ENCODE measurements around the gene SDK1. TPM values are rescaled to one million over a fixed set of nuclear protein-coding genes. Genes with fewer than 3 reads are reported as not detected.

Gene SDK1
- total RNA-seq, 1 donor, result 0.36 TPM

DNA sequence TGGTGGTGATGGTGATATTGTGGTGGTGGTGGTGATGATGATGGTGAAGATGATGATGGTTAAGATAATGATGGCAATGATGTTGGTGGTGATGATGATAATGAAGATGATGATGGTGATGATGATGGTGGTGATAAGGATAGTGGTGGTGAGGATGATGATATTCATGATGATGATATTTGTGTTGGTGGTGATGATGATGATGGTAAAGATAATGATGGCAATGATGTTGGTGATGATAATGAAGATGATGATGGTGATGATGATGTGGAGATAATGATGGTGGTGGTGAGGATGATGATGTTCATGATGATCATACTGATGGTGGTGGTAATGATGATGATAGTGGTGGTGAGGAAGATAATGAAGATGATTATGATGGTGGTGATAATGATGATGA, 30.7 kb upstream of the SDK1 start:
- H4K20me1 ChIP-seq (ENCODE audit: insufficient read depth, low read length), result no peaks in the 10 kb centered on the region
- H3K4me3 ChIP-seq (ENCODE audit: insufficient read depth, low read length), result no peak overlapping the region
- H2AFZ ChIP-seq (ENCODE audit: low read length), result no peak overlapping the region
- TF ChIP-seq CTCF (IDR thresholded peaks at IDR 0.05; ENCODE audit: extremely low read depth, low read depth, low read length), result no peak
- no peaks in the 10 kb centered on the region for H3K36me3 ChIP-seq (ENCODE audit: insufficient read depth, low read length)
- H3K4me2 ChIP-seq (ENCODE audit: insufficient read depth, low read length), result no peak overlapping the region
- no peaks in the 10 kb centered on the region for H3K27me3 ChIP-seq (ENCODE audit: insufficient read depth, low read length)
- H3K79me2 ChIP-seq (ENCODE audit: insufficient read depth, low read length), result no peaks in the 10 kb centered on the region
- DNase-seq (ENCODE audit: insufficient read length, low spot score, missing footprints), result no peak
- H3K27ac ChIP-seq (ENCODE audit: low read depth, low read length), result no peak overlapping the region
- peaks cover 4% of the 10 kb centered on the region for H3K4me1 ChIP-seq (ENCODE audit: insufficient read depth, low read length)
- no peaks in the 10 kb centered on the region for H3K9me3 ChIP-seq (ENCODE audit: low read depth, low read length)

DNA sequence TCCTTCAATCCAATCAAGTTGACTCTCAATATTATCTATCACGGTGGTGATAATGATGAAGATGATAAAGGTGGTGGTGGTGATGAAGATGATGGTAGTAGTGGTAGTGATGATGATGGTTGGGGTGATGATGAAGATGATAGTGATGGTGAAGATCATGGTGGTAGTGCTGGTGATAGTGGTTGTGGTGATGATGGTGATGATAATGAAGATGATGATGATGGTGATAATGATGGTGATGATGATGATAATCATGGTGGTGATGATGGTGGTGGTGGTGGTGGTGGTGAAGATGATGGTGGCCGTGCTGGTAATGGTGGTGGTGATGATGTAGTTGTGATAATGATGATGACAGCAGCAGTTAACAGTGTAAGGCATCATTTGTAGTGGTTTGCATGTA, 29.8 kb upstream of the SDK1 start:
- no peaks in the 10 kb centered on the region for H4K20me1 ChIP-seq (ENCODE audit: insufficient read depth, low read length)
- TF ChIP-seq CTCF (IDR thresholded peaks at IDR 0.05; ENCODE audit: extremely low read depth, low read depth, low read length), result no peak
- H3K27ac ChIP-seq (ENCODE audit: low read depth, low read length), result no peak overlapping the region
- H3K27me3 ChIP-seq (ENCODE audit: insufficient read depth, low read length), result no peaks in the 10 kb centered on the region
- no peaks in the 10 kb centered on the region for H3K79me2 ChIP-seq (ENCODE audit: insufficient read depth, low read length)
- H3K4me2 ChIP-seq (ENCODE audit: insufficient read depth, low read length), result no peak overlapping the region
- no peak for DNase-seq (ENCODE audit: insufficient read length, low spot score, missing footprints)
- no peak overlapping the region for H3K4me3 ChIP-seq (ENCODE audit: insufficient read depth, low read length)
- H3K36me3 ChIP-seq (ENCODE audit: insufficient read depth, low read length), result no peaks in the 10 kb centered on the region
- H3K9me3 ChIP-seq (ENCODE audit: low read depth, low read length), result no peaks in the 10 kb centered on the region
- peaks cover 4% of the 10 kb centered on the region for H3K4me1 ChIP-seq (ENCODE audit: insufficient read depth, low read length)
- H2AFZ ChIP-seq (ENCODE audit: low read length), result no peak overlapping the region

- TF ChIP-seq CTCF (IDR thresholded peaks at IDR 0.05; ENCODE audit: extremely low read depth, low read depth, low read length), result no peak
- Histone ChIP-seq H4K20me1 (ENCODE audit: insufficient read depth, low read length) (no peaks in the 10 kb centered on the region), H3K4me2 (ENCODE audit: insufficient read depth, low read length) (no peak overlapping the region), H3K27ac (ENCODE audit: low read depth, low read length) (no peak overlapping the region), H3K36me3 (ENCODE audit: insufficient read depth, low read length) (no peaks in the 10 kb centered on the region), H3K4me1 (ENCODE audit: insufficient read depth, low read length) (peaks cover 4% of the 10 kb centered on the region), H2AFZ (ENCODE audit: low read length) (no peak overlapping the region), H3K4me3 (ENCODE audit: insufficient read depth, low read length) (no peak overlapping the region), H3K27me3 (ENCODE audit: insufficient read depth, low read length) (no peaks in the 10 kb centered on the region), H3K9me3 (ENCODE audit: low read depth, low read length) (no peaks in the 10 kb centered on the region), H3K79me2 (ENCODE audit: insufficient read depth, low read length) (no peaks in the 10 kb centered on the region)
- DNase-seq (ENCODE audit: insufficient read length, low spot score, missing footprints), result no peak
These were observed 28.3 kb upstream of the SDK1 start for GRCh38 chr7:3272691-3273141.

DNA sequence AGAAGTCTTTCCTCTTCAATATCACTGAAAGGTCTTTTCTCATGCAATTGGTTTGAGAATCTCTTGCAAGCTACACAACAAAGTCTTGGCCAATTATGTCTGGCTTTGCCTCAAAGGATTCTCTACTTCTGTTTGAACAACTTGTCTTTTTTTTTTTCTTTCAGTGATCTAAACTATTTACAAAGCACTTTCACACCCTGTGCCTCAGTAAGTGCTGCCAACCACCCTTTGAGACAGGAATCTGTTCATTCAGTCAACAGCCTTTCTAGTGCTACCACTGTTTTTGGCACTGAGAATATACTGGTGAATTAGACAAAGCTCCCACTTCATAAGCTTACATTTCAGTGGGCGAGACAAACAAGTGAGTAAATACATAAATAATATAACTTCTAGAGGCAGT, 26.9 kb upstream of the SDK1 start:
- H3K27ac ChIP-seq (ENCODE audit: low read depth, low read length), result no peak overlapping the region

More for the DNA sequence above, 26.9 kb upstream of the SDK1 start:
- H3K4me3 ChIP-seq (ENCODE audit: insufficient read depth, low read length), result no peak overlapping the region
- no peaks in the 10 kb centered on the region for H3K27me3 ChIP-seq (ENCODE audit: insufficient read depth, low read length)
- H2AFZ ChIP-seq (ENCODE audit: low read length), result no peak overlapping the region
- TF ChIP-seq CTCF (IDR thresholded peaks at IDR 0.05; ENCODE audit: extremely low read depth, low read depth, low read length), result no peak
- no peaks in the 10 kb centered on the region for H3K79me2 ChIP-seq (ENCODE audit: insufficient read depth, low read length)
- H3K9me3 ChIP-seq (ENCODE audit: low read depth, low read length), result no peaks in the 10 kb centered on the region
- no peak for DNase-seq (ENCODE audit: insufficient read length, low spot score, missing footprints)
- H4K20me1 ChIP-seq (ENCODE audit: insufficient read depth, low read length), result no peaks in the 10 kb centered on the region
- no peaks in the 10 kb centered on the region for H3K36me3 ChIP-seq (ENCODE audit: insufficient read depth, low read length)
- no peak overlapping the region for H3K4me2 ChIP-seq (ENCODE audit: insufficient read depth, low read length)
- H3K4me1 ChIP-seq (ENCODE audit: insufficient read depth, low read length), result no peaks in the 10 kb centered on the region

Data from osteoblast (primary cell).